Left ventricle myocardium superior (tissue), 1 donor: ENCODE results near the gene CSH1. TPM values are rescaled to one million over a fixed set of nuclear protein-coding genes. Genes with fewer than 3 reads are reported as not detected.
A peak's percentile ranks its signal among the peaks of the same experiment; 100 is the strongest.
"Not testable (repeated sequence)": the region's sequence is repeated elsewhere in the genome, so short reads cannot be mapped to it uniquely, and the experiment has no call there.

Source experiments
- ATAC-seq: fragments of 200-7000 bp; cut with Tn5 transposase; one replicate; pipeline ENCODE4 v1.9.1; 2020; ENCODE audit warnings: mild to moderate bottlenecking, moderate library complexity
- DNase-seq: peaks from one replicate; pipeline ENCODE4 v3.0.0-alpha.2; 2020
- intact Hi-C: fragments of 100-400 bp; cut with micrococcal nuclease; formaldehyde crosslinking; loops from one replicate; pipeline ENCODE4 v1.11.0; 2022
- total RNA-seq: library from RNA; stranded (reverse); fragmentation: NEBNext Ultra II Directional; extraction: Animal tissue kit (Norgen Biotek cat#: 25700); gene quantifications from one replicate; pipeline ENCODE4 v1.2.1, GENCODE V29; 2021
- donor health status: DM: no; HTN: yes; CAD: no; lungs with severe emphysema.

Gene CSH1
- total RNA-seq, 1 donor from 2014 or later = not detected

GRCh38 chr17:63929860-63930766, 33.7 kb upstream of the CSH1 start:
- intact Hi-C loops = no loop called here
- ATAC-seq (peak; percentile 51), DNase-seq (no peak)

GRCh38 chr17:63928966-63929695, 32.8 kb upstream of the CSH1 start:
- DNase-seq = no peak
- intact Hi-C loops = no loop called here
- ATAC-seq = no peak

GRCh38 chr17:63928172-63928666, 31.8 kb upstream of the CSH1 start:
- DNase-seq (no peak), ATAC-seq (no peak)
- intact Hi-C loops = no loop called here

GRCh38 chr17:63927464-63928171, 31.2 kb upstream of the CSH1 start:
- intact Hi-C loops = no loop called here
- no peak for ATAC-seq
- peak; percentile 7 for DNase-seq

- no peak for DNase-seq
- intact Hi-C loops = no loop called here
- ATAC-seq = no peak
These were observed 29.8 kb upstream of the CSH1 start for GRCh38 chr17:63926164-63926563.

- no peak for ATAC-seq
- intact Hi-C loops = no loop called here
- DNase-seq = peak; percentile 12
These were observed 29.2 kb upstream of the CSH1 start for GRCh38 chr17:63925615-63926014.

GRCh38 chr17:63922402-63922801, 26.0 kb upstream of the CSH1 start:
- ATAC-seq, intact Hi-C loops: not testable (repeated sequence)

GRCh38 chr17:63920779-63921178, 24.4 kb upstream of the CSH1 start:
- ATAC-seq, intact Hi-C loops: not testable (repeated sequence)
- DNase-seq = peak; percentile 4

More at GRCh38 chr17:63922402-63922801, 26.0 kb upstream of the CSH1 start:
- not testable (repeated sequence) for DNase-seq

- intact Hi-C loops, ATAC-seq: not testable (repeated sequence)
- peak; percentile 6 for DNase-seq
These were observed 23.7 kb upstream of the CSH1 start for GRCh38 chr17:63920050-63920449.

GRCh38 chr17:63919311-63919723, 22.9 kb upstream of the CSH1 start:
- ATAC-seq = peak; percentile 83
- DNase-seq = peak; percentile 36
- intact Hi-C loops = no loop called here

- peak; percentile 18 for DNase-seq
- ATAC-seq, intact Hi-C loops: not testable (repeated sequence)
These were observed 22.5 kb upstream of the CSH1 start, which contains the start of gene GH1 for GRCh38 chr17:63918789-63919305. GH1 (minus strand) TSS chr17:63918839; CDS start chr17:63918776, 63 bp downstream.

GRCh38 chr17:63918305-63918704, 21.9 kb upstream of the CSH1 start:
- DNase-seq = peak; percentile 10
- intact Hi-C loops = no loop called here
- ATAC-seq = peak; percentile 31

GRCh38 chr17:63917646-63918045, 21.3 kb upstream of the CSH1 start:
- ATAC-seq (no peak), DNase-seq (peak; percentile 9)
- intact Hi-C loops = no loop called here

- intact Hi-C loops, DNase-seq, ATAC-seq: not testable (repeated sequence)
These were observed 20.8 kb upstream of the CSH1 start for GRCh38 chr17:63917206-63917605.

- intact Hi-C loops = no loop called here
- no peak for ATAC-seq
These were observed 20.3 kb upstream of the CSH1 start for GRCh38 chr17:63916566-63917185.

GRCh38 chr17:63915753-63916152, 19.4 kb upstream of the CSH1 start:
- DNase-seq, intact Hi-C loops, ATAC-seq: not testable (repeated sequence)

More at GRCh38 chr17:63916566-63917185, 20.3 kb upstream of the CSH1 start:
- no peak for DNase-seq

- no peak for ATAC-seq
- DNase-seq = no peak
- intact Hi-C loops = no loop called here
These were observed 18.1 kb upstream of the CSH1 start for GRCh38 chr17:63914471-63914870.

GRCh38 chr17:63911657-63912100, 15.3 kb upstream of the CSH1 start:
- DNase-seq (no peak), ATAC-seq (peak; percentile 61)
- intact Hi-C loops = no loop called here
